GM12865 (cell line): ENCODE measurements around the gene ANKH.

Source experiments
- DNase-seq: peaks from one replicate; pipeline ENCODE4 v3.0.0; 2010; ENCODE audit warnings: low read depth
- H3K4me3 ChIP-seq: 2 replicates; pipeline ENCODE4 v1.5.1; 2011; ENCODE audit warnings: mild to moderate bottlenecking, low read depth, low read length, control low read depth
- TF ChIP-seq, protein P1 (sequence below): IDR thresholded peaks from 2 replicates; pipeline ENCODE4 v1.5.1; 2011; ENCODE audit warnings: low read length, control low read depth, low read depth, inconsistent platforms; ENCODE audit not compliant: insufficient read depth; ENCODE audit errors: missing control alignments

Gene ANKH

GRCh38 chr5:14655146-14655741 is 216.3 kb downstream of the ANKH start:
- H3K4me3 ChIP-seq, result no peak overlapping the region
- TF ChIP-seq, protein P1, sequence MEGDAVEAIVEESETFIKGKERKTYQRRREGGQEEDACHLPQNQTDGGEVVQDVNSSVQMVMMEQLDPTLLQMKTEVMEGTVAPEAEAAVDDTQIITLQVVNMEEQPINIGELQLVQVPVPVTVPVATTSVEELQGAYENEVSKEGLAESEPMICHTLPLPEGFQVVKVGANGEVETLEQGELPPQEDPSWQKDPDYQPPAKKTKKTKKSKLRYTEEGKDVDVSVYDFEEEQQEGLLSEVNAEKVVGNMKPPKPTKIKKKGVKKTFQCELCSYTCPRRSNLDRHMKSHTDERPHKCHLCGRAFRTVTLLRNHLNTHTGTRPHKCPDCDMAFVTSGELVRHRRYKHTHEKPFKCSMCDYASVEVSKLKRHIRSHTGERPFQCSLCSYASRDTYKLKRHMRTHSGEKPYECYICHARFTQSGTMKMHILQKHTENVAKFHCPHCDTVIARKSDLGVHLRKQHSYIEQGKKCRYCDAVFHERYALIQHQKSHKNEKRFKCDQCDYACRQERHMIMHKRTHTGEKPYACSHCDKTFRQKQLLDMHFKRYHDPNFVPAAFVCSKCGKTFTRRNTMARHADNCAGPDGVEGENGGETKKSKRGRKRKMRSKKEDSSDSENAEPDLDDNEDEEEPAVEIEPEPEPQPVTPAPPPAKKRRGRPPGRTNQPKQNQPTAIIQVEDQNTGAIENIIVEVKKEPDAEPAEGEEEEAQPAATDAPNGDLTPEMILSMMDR, result no peak
- no peak for DNase-seq
